IPS-15b (cell line): ENCODE data around the gene UNKL.

Experiments used
- H3K27me3 ChIP-seq: one replicate; pipeline ENCODE4 v1.6.1; 2013; ENCODE audit warnings: low read length; ENCODE audit not compliant: control insufficient read depth, insufficient read depth
- H3K36me3 ChIP-seq: one replicate; pipeline ENCODE4 v1.6.1; 2013; ENCODE audit warnings: low read length; ENCODE audit not compliant: control insufficient read depth, insufficient read depth
- H3K4me1 ChIP-seq: one replicate; pipeline ENCODE4 v1.6.1; 2013; ENCODE audit warnings: mild to moderate bottlenecking, low read length; ENCODE audit not compliant: control insufficient read depth, insufficient read depth
- H3K4me3 ChIP-seq: one replicate; pipeline ENCODE4 v1.5.1; 2013; ENCODE audit warnings: low read depth, low read length
- H3K9ac ChIP-seq: one replicate; pipeline ENCODE4 v1.6.1; 2013; ENCODE audit warnings: low read depth, mild to moderate bottlenecking, low read length
- H3K9me3 ChIP-seq: one replicate; pipeline ENCODE4 v1.6.1; 2013; ENCODE audit warnings: mild to moderate bottlenecking, low read length; ENCODE audit not compliant: control insufficient read depth, insufficient read depth

UNKL gene

GRCh38 chr16:1392826-1393225 lies 21.7 kb downstream of the UNKL start:
- no peaks in the 10 kb centered on the region for H3K9me3 ChIP-seq
- H3K27me3 ChIP-seq: no peaks in the 10 kb centered on the region
- H3K9ac ChIP-seq: no peak overlapping the region
- H3K4me1 ChIP-seq: no peaks in the 10 kb centered on the region
- H3K4me3 ChIP-seq: no peak overlapping the region
- H3K36me3 ChIP-seq: peaks cover 10% of the 10 kb centered on the region

DNA sequence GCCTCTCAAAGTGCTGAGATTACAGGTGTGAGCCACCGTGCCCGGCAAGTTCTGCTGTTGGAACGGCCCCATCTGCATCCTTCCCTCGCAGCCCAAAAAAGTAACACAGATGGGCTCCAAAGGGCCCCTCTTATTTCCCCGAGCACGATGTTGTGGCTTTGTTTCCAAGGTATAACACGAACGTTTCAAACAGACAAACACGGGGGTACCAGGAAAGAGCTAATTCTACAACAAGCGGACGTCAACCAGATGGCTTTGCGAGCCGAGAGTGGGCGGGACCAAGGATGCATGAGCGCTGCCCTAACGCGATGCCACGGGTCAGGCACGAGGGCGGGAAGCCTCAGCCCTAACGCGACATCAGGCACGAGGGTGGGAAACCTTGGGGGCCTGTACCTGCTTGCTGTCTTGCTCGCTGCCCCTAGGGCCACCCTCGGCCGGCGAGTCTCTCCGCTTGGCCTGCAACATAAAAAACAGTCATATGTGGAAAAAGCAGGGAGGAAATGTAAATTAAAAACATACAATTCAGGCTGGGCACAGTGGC lies 24.2 kb downstream of the UNKL start:
- no peak overlapping the region for H3K4me3 ChIP-seq
- peaks cover 12% of the 10 kb centered on the region for H3K36me3 ChIP-seq
- no peak overlapping the region for H3K9ac ChIP-seq

DNA sequence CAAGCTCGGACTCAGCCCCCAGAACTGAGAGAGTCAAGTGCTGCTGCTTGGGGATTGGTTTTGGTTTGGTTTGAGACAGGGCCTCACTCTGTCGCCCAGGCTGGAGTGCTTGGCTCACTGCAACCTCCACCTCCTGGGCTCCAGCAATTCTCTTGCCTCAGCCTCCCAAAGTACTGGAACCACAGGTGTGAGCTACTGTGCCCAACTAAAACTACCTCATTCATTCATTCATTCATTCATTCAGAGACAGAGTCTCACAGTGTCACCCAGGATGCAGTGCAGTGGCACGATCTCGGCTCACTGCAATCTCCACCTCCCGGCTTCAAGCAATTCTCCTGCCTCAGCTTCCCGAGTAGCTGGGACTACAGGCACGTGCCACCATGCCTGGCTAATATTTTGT lies 24.7 kb downstream of the UNKL start:
- H3K36me3 ChIP-seq: peaks cover 13% of the 10 kb centered on the region
- H3K9ac ChIP-seq: no peak overlapping the region
- no peaks in the 10 kb centered on the region for H3K9me3 ChIP-seq
- no peaks in the 10 kb centered on the region for H3K4me1 ChIP-seq
- H3K4me3 ChIP-seq: no peak overlapping the region
- H3K27me3 ChIP-seq: no peaks in the 10 kb centered on the region

More for the DNA sequence above, 24.2 kb downstream of the UNKL start:
- Histone ChIP-seq H3K4me1 (no peaks in the 10 kb centered on the region), H3K27me3 (no peaks in the 10 kb centered on the region), H3K9me3 (no peaks in the 10 kb centered on the region)

- Histone ChIP-seq H3K27me3 (no peaks in the 10 kb centered on the region), H3K9ac (no peak overlapping the region), H3K4me3 (no peak overlapping the region), H3K36me3 (peaks cover 11% of the 10 kb centered on the region), H3K4me1 (no peaks in the 10 kb centered on the region), H3K9me3 (no peaks in the 10 kb centered on the region)
Observed at GRCh38 chr16:1387331-1387730, 27.2 kb downstream of the UNKL start.

- Histone ChIP-seq H3K27me3 (no peaks in the 10 kb centered on the region), H3K36me3 (peaks cover 7% of the 10 kb centered on the region), H3K4me1 (no peaks in the 10 kb centered on the region), H3K9ac (no peak overlapping the region), H3K4me3 (no peak overlapping the region), H3K9me3 (no peaks in the 10 kb centered on the region)
Observed at GRCh38 chr16:1385232-1385631, 29.3 kb downstream of the UNKL start.

GRCh38 chr16:1383556-1383955 lies 30.9 kb downstream of the UNKL start:
- no peaks in the 10 kb centered on the region for H3K27me3 ChIP-seq
- H3K36me3 ChIP-seq: peaks cover 6% of the 10 kb centered on the region
- no peak overlapping the region for H3K4me3 ChIP-seq
- H3K4me1 ChIP-seq: peaks cover 2% of the 10 kb centered on the region
- no peak overlapping the region for H3K9ac ChIP-seq
- H3K9me3 ChIP-seq: no peaks in the 10 kb centered on the region

DNA sequence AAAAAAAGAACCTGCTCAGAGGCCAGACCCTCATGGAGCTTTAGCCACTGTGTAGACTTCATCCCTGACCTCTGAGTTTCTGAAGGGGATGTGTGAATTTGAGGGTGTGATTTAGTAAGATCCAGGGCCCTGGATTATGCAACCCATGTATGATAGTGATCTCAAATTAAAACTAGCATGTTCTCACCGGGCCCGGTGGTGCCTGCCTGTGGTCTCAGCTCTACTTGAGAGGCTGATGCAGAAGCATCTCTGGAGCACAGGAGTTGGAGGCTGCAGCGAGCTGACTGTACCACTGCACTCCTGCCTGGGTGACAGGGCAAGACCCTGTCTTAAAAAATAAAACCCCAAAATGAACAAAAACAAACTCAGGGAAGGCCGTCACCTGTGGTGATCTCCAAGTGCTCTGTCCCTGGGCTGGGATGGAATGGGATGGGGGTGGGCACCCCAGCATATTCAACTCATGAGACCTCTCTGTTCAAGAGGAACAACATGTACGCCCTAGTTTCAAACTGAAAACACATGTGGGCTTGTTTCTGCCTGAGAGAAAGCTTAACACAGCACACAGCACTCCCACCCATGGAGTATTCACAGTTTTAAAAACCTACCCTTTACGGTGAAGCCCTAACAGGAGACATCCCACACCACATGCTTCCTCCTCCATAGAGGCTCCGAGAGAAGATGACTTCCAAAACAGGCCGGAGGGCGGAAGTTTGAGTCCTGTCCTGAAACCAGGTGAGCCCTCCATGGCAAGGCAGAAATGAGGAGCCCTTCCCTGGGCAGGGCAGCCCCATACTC lies 32.7 kb downstream of the UNKL start:
- Histone ChIP-seq H3K4me1 (peaks cover 2% of the 10 kb centered on the region), H3K4me3 (no peak overlapping the region), H3K36me3 (peaks cover 3% of the 10 kb centered on the region), H3K27me3 (no peaks in the 10 kb centered on the region), H3K9me3 (no peaks in the 10 kb centered on the region), H3K9ac (no peak overlapping the region)

DNA sequence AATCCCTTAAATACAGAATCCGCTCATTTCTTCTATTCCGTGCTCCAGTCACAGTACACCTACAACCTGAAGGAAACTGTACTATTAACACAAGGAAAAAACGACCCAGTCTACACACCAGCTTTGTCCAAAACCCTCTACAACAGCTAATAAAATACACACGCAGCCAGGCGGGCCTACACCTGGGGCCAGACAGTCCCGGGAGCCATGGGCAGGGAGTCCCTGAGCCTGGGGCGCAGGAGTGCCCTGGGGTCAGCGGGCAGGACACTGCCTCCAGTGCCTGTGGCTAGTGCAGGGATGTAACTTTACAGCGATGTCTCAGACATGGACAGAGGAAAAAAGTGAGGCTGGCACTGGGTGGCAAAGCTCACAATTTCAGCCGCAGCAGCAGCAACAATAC lies 34.3 kb downstream of the UNKL start:
- Histone ChIP-seq H3K4me1 (peaks cover 2% of the 10 kb centered on the region), H3K36me3 (peaks cover 10% of the 10 kb centered on the region), H3K9me3 (no peaks in the 10 kb centered on the region), H3K4me3 (peak overlapping the region; percentile 58), H3K27me3 (no peaks in the 10 kb centered on the region), H3K9ac (no peak overlapping the region)

DNA sequence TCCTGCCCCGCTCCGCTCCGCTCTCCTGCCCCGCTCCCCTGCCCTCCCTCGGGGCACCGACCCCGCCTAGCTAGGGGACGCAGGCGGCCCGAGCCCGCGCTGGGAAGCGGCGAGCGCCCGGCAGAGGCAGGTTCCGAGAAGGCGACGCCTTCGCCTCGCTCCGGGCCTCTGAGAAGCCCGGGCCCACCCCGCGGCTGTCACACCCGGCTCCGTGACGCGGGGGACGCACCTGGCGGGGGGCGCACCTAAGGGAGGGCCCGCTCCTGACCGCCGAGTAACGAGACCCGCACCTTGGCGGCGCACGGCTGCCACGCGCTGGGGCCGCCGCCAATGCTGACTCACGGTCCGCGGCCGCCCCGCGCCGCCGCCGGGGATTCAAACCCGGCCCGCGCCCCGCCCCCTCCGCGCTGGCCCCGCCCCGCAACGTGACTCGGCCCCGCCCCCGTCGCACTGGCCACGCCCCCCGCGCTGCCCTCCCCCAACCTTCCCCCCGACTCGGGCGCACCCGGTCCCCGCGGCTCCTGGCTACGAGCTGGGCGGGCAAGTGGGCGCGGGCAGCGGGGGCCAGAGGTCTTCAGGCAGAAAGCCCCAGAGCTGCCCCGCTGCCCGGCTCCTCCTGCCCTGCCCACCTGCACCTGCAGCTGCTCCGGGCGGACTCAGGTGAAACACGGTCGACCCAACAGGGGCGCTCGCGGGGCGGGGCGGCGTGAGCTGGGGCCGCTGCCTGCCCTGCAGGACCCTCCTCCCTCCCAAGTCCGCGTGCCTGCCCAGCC lies 35.0 kb downstream of the UNKL start:
- Histone ChIP-seq H3K36me3 (peaks cover 8% of the 10 kb centered on the region), H3K9ac (peak overlapping the region; percentile 74), H3K4me1 (peaks cover 2% of the 10 kb centered on the region)

GRCh38 chr16:1378804-1379303 lies 35.6 kb downstream of the UNKL start:
- Histone ChIP-seq H3K36me3 (peaks cover 8% of the 10 kb centered on the region), H3K9me3 (no peaks in the 10 kb centered on the region), H3K4me1 (peaks cover 2% of the 10 kb centered on the region), H3K4me3 (peak overlapping the region; percentile 66), H3K9ac (peak overlapping the region; percentile 74), H3K27me3 (no peaks in the 10 kb centered on the region)

More for the DNA sequence above, 35.0 kb downstream of the UNKL start:
- H3K27me3 ChIP-seq: no peaks in the 10 kb centered on the region
- H3K9me3 ChIP-seq: no peaks in the 10 kb centered on the region
- H3K4me3 ChIP-seq: peak overlapping the region; percentile 66

GRCh38 chr16:1378087-1378803 lies 36.3 kb downstream of the UNKL start:
- H3K4me1 ChIP-seq: peaks cover 2% of the 10 kb centered on the region
- no peaks in the 10 kb centered on the region for H3K9me3 ChIP-seq
- H3K4me3 ChIP-seq: peak overlapping the region; percentile 66
- H3K9ac ChIP-seq: peak overlapping the region; percentile 74
- peaks cover 8% of the 10 kb centered on the region for H3K36me3 ChIP-seq
- no peaks in the 10 kb centered on the region for H3K27me3 ChIP-seq
